HepG2 (cell line): ENCODE measurements around the gene ZER1. TPM values are rescaled to one million over a fixed set of nuclear protein-coding genes. Genes with fewer than 3 reads are reported as not detected.

ENCODE experiments used
- ATF7 ChIP-seq, 2 experiments: fragments of 450-650 bp in 1 of 2; sonication (generic) in 1 of 2; formaldehyde crosslinking in 1 of 2; IDR thresholded peaks; 2 replicates each; pipeline versions ENCODE4 v1.4.0 to v1.6.1; 2016 to 2020; ENCODE audit warnings: antibody characterized with exemption in 1 of 2, mild to moderate bottlenecking in 1 of 2, missing genetic modification reagents in 1 of 2
- CBX1 ChIP-seq: IDR thresholded peaks from one replicate; pipeline ENCODE4 v1.6.1; 2016; ENCODE audit warnings: antibody characterized with exemption, low read depth
- CBX5 ChIP-seq: sonication (generic); formaldehyde crosslinking; IDR thresholded peaks from 2 replicates; pipeline ENCODE4 v1.4.0; 2020; ENCODE audit warnings: missing genetic modification reagents, borderline replicate concordance
- E2F5 ChIP-seq: sonication (generic); formaldehyde crosslinking; conservative IDR thresholded peaks from 2 replicates; pipeline ENCODE4 v1.4.0; 2020; ENCODE audit warnings: missing genetic modification reagents
- GPN1 ChIP-seq: sonication (generic); formaldehyde crosslinking; IDR thresholded peaks from 2 replicates; pipeline ENCODE4 v1.5.1; 2020; ENCODE audit warnings: missing genetic modification reagents, borderline replicate concordance
- HMG20A ChIP-seq: IDR thresholded peaks from 2 replicates; pipeline ENCODE4 v1.6.1; 2016; ENCODE audit warnings: borderline replicate concordance
- HNRNPK ChIP-seq: fragments of 200-400 bp; formaldehyde crosslinking; IDR thresholded peaks from 2 replicates; pipeline ENCODE4 v1.6.1; 2018; ENCODE audit warnings: low read length, low read depth, moderate library complexity, mild to moderate bottlenecking; ENCODE audit not compliant: poor library complexity, severe bottlenecking
- MTF1 ChIP-seq: sonication (generic); formaldehyde crosslinking; IDR thresholded peaks from 2 replicates; pipeline ENCODE4 v1.5.0; 2020; ENCODE audit warnings: missing genetic modification reagents
- NBN ChIP-seq: fragments of 450-650 bp; conservative IDR thresholded peaks from 2 replicates; pipeline ENCODE4 v1.6.1; 2017
- NFYC ChIP-seq: IDR thresholded peaks from 2 replicates; pipeline ENCODE4 v1.6.1; 2016; ENCODE audit warnings: missing genetic modification reagents, missing compliant biosample characterization
- NR2F2 ChIP-seq: IDR thresholded peaks from 2 replicates; pipeline ENCODE4 v1.6.1; 2012; ENCODE audit warnings: low read depth, inconsistent platforms, borderline replicate concordance
- PHF8 ChIP-seq: sonication (generic); formaldehyde crosslinking; IDR thresholded peaks from 2 replicates; pipeline ENCODE4 v1.5.0; 2020; ENCODE audit warnings: missing genetic modification reagents
- SNAI1 ChIP-seq: sonication (generic); formaldehyde crosslinking; IDR thresholded peaks from 2 replicates; pipeline ENCODE4 v1.5.0; 2020; ENCODE audit warnings: mild to moderate bottlenecking, missing genetic modification reagents, borderline replicate concordance
- SP1 ChIP-seq, 2 experiments: fragments of 450-650 bp in 1 of 2; sonication (generic) in 1 of 2; formaldehyde crosslinking in 1 of 2; IDR thresholded peaks; 2 replicates each; pipeline versions ENCODE4 v1.4.0 to v1.6.1; 2016 to 2020; ENCODE audit warnings: missing genetic modification reagents in 1 of 2
- TFDP1 ChIP-seq: IDR thresholded peaks from 2 replicates; pipeline ENCODE4 v1.6.1; 2016; ENCODE audit warnings: missing compliant biosample characterization, missing genetic modification reagents, borderline replicate concordance
- TGIF2 ChIP-seq: IDR thresholded peaks from 2 replicates; pipeline ENCODE4 v1.6.1; 2016; ENCODE audit warnings: control low read depth, missing compliant biosample characterization
- ZNF225 ChIP-seq: sonication (generic); formaldehyde crosslinking; IDR thresholded peaks from 2 replicates; pipeline ENCODE4 v1.4.0; 2020; ENCODE audit warnings: mild to moderate bottlenecking, missing genetic modification reagents
- ZNF251 ChIP-seq: sonication (generic); formaldehyde crosslinking; IDR thresholded peaks from 2 replicates; pipeline ENCODE4 v1.9.0; 2021; ENCODE audit warnings: mild to moderate bottlenecking, missing genetic modification reagents
- ZNF543 ChIP-seq: sonication (generic); formaldehyde crosslinking; IDR thresholded peaks from 2 replicates; pipeline ENCODE4 v1.4.0; 2020; ENCODE audit warnings: mild to moderate bottlenecking, missing genetic modification reagents
- ZNF564 ChIP-seq: sonication (generic); formaldehyde crosslinking; IDR thresholded peaks from 2 replicates; pipeline ENCODE4 v1.8.1; 2023; ENCODE audit warnings: mild to moderate bottlenecking, missing genetic modification reagents
- ZNF614 ChIP-seq: IDR thresholded peaks from 2 replicates; pipeline ENCODE4 v1.6.1; 2018; ENCODE audit warnings: missing biosample characterization, missing genetic modification reagents, inconsistent platforms, borderline replicate concordance
- ZNF7 ChIP-seq: IDR thresholded peaks from 2 replicates; pipeline ENCODE4 v1.6.1; 2016; ENCODE audit warnings: missing biosample characterization, missing genetic modification reagents
- ZNF768 ChIP-seq: sonication (generic); formaldehyde crosslinking; IDR thresholded peaks from 2 replicates; pipeline ENCODE4 v1.4.0; 2020; ENCODE audit warnings: missing genetic modification reagents
- ZNF770 ChIP-seq: sonication (generic); formaldehyde crosslinking; IDR thresholded peaks from 2 replicates; pipeline ENCODE4 v1.5.0; 2020; ENCODE audit warnings: mild to moderate bottlenecking, missing genetic modification reagents
- polyA plus RNA-seq, 8 experiments: library from polyadenylated mRNA; depleted of rRNA in 3 of 8; stranded (reverse) in 7 of 8; unstranded in 1 of 8; fragments of >200 nt; fragmentation: Illumina TruSeq in 4 of 8; extraction: Trizol in 4 of 8; gene quantifications; 2 replicates each; pipeline versions ENCODE4 v1.2.1 to v1.2.3, GENCODE V29; 2011 to 2016; ENCODE audit warnings: low read depth in 4 of 8, missing spikeins in 1 of 8, mixed read lengths in 1 of 8; ENCODE audit not compliant: insufficient read depth in 1 of 8
- total RNA-seq, 5 experiments: library from RNA; depleted of rRNA; stranded (reverse); fragments of >200 nt; fragmentation: Illumina TruSeq; extraction: Trizol; gene quantifications; 2 replicates each; pipeline ENCODE4 v1.2.3, GENCODE V29; 2016; ENCODE audit warnings: low read depth in 1 of 5
- TF ChIP-seq, protein P1 (sequence below): sonication (generic); formaldehyde crosslinking; IDR thresholded peaks from 2 replicates; pipeline ENCODE4 v1.5.0; 2020; ENCODE audit warnings: missing genetic modification reagents, mild to moderate bottlenecking, borderline replicate concordance
- TF ChIP-seq, protein P2 (sequence below): IDR thresholded peaks from 2 replicates; pipeline ENCODE4 v1.6.1; 2012; ENCODE audit warnings: inconsistent platforms

Gene ZER1
- total and polyA plus RNA-seq, 2 of the 13 experiments (the other 11 are each of a cell fraction or from before 2014, with no cell fraction given), result 7.7 to 40.0 TPM

DNA sequence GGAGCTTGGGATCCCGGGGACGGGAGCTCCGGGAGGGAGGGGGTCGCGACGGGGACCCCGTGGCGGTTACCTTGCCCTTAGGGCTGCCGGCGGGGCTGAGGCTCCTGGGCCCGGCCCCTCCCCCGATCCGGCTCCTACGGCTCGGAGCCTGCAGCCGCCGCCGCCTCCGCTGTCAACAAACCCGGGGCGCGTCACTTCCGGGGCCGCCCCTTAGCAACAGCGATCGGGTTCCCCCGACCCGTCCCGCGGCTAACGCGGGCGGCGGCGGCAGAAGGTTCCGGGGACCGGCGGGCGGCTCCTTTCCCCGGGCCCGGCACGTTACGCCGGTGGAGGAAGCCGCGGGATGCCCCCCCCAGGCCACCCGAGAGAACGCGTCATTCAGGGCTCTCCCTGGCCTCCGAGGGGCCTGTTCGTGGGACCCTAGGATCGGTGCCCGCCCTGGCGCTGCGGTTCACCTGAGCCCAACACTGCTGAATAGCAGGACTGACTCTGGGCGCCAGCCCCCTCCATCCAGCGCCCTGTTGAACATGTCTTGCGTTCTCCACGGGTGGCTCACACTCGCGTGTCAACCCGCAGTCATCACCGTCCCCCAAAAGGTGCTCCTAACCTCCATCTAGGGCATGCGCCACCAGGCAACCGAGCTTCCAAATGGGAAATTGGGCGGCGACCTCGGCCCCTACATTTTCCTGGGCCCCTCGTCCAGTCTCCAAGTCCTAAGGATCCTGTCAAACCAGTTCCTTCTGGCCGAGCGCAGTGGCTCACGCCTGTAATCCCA is at the start of gene ZER1 (continued):
- TF ChIP-seq SNAI1 (no peak; the same call in 1 of the 2 replicates), NBN (no peak), ZNF7 (CRISPR knock-in tag) (0 out of 2 replicates have a peak, but pooled peaks have one; percentile 19), CBX5 (CRISPR knock-in tag) (peak; percentile 61; the same call in 1 of the 2 replicates), ZNF225 (CRISPR knock-in tag) (no peak), ZNF543 (0 out of 2 replicates have a peak, but pooled peaks have one; percentile 36), SP1 (IDR thresholded peaks at IDR 0.05) (no peak), SP1 (CRISPR knock-in tag; IDR thresholded peaks at IDR 0.05) (peak; percentile 95), HMG20A (CRISPR knock-in tag) (no peak), ZNF251 (no peak), CBX1 (no peak), ZNF614 (peak; percentile 89; the same call in 1 of the 2 replicates), NFYC (CRISPR knock-in tag) (peak; percentile 36; the same call in 1 of the 2 replicates), TFDP1 (CRISPR knock-in tag) (peak; percentile 57; the same call in 1 of the 2 replicates), TGIF2 (CRISPR knock-in tag) (peak; percentile 55), MTF1 (CRISPR knock-in tag) (no peak), PHF8 (CRISPR knock-in tag) (peak; percentile 81), E2F5 (no peak), GPN1 (CRISPR knock-in tag) (no peak), ATF7 (IDR thresholded peaks at IDR 0.05) (no peak), ATF7 (CRISPR knock-in tag; IDR thresholded peaks at IDR 0.05) (no peak), ZNF768 (CRISPR knock-in tag) (peak; percentile 79), NR2F2 (no peak), HNRNPK (peak; percentile 81), ZNF564 (CRISPR knock-in tag) (no peak; the same call in 1 of the 2 replicates), ZNF770 (CRISPR knock-in tag) (peak; percentile 71; the same call in 1 of the 2 replicates)
- TF ChIP-seq, protein P1, sequence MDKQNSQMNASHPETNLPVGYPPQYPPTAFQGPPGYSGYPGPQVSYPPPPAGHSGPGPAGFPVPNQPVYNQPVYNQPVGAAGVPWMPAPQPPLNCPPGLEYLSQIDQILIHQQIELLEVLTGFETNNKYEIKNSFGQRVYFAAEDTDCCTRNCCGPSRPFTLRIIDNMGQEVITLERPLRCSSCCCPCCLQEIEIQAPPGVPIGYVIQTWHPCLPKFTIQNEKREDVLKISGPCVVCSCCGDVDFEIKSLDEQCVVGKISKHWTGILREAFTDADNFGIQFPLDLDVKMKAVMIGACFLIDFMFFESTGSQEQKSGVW (CRISPR knock-in tag), result no peak
- TF ChIP-seq, protein P2, sequence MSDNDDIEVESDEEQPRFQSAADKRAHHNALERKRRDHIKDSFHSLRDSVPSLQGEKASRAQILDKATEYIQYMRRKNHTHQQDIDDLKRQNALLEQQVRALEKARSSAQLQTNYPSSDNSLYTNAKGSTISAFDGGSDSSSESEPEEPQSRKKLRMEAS, result peak; percentile 78
